ENCODE results near the gene PITX1.

PITX1 gene

DNA sequence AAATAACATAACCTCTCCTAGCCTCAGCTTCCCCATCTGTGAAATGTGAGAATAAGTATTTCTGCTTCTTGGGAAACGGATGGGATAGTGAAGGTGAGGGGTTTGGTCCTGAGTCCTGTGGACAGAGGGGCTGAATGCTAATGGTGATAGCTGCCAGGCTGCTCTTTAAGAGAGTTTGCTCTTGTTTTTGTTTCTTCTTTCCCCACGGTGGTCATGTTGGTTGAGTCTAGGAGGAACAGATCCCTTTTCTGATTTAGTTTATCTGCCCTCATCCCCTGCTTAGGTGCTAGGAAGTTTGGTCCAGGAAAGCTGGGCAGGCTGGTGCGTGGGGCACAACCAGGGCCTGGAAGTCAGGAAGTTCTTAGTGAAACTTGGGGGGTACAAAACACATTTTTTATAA is 7.7 kb upstream of the PITX1 start:
- no peak overlapping the region for H3K4me2 ChIP-seq (ENCODE audit: low read depth, low read length, poor library complexity, severe bottlenecking)
- H3K4me3 ChIP-seq (ENCODE audit: insufficient read depth, low read length, poor library complexity, severe bottlenecking): no peak overlapping the region
- TF ChIP-seq EZH2phosphoT487 (conservative IDR thresholded peaks at IDR 0.05; ENCODE audit: low read length): no peak
- TF ChIP-seq, protein P1, sequence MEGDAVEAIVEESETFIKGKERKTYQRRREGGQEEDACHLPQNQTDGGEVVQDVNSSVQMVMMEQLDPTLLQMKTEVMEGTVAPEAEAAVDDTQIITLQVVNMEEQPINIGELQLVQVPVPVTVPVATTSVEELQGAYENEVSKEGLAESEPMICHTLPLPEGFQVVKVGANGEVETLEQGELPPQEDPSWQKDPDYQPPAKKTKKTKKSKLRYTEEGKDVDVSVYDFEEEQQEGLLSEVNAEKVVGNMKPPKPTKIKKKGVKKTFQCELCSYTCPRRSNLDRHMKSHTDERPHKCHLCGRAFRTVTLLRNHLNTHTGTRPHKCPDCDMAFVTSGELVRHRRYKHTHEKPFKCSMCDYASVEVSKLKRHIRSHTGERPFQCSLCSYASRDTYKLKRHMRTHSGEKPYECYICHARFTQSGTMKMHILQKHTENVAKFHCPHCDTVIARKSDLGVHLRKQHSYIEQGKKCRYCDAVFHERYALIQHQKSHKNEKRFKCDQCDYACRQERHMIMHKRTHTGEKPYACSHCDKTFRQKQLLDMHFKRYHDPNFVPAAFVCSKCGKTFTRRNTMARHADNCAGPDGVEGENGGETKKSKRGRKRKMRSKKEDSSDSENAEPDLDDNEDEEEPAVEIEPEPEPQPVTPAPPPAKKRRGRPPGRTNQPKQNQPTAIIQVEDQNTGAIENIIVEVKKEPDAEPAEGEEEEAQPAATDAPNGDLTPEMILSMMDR (IDR thresholded peaks at IDR 0.05; ENCODE audit: insufficient read depth, low read length, poor library complexity, severe bottlenecking): no peak
- no peaks in the 10 kb centered on the region for H3K9me2 ChIP-seq (replicated peaks; ENCODE audit: insufficient read depth, low read length)
- no peaks in the 10 kb centered on the region for H3K27me3 ChIP-seq (ENCODE audit: low read length)
- H3K9ac ChIP-seq (ENCODE audit: low read length): no peak overlapping the region
- H2AFZ ChIP-seq (ENCODE audit: low read depth, low read length, severe bottlenecking): no peak overlapping the region
- no peaks in the 10 kb centered on the region for H3K36me3 ChIP-seq (ENCODE audit: low read length)
- no peaks in the 10 kb centered on the region for H3K79me2 ChIP-seq (ENCODE audit: insufficient read depth, low read length)
- no peak overlapping the region for H3K27ac ChIP-seq (ENCODE audit: low read depth, low read length)
- H3K9me3 ChIP-seq (ENCODE audit: insufficient read depth, low read length): no peaks in the 10 kb centered on the region
- no peaks in the 10 kb centered on the region for H4K20me1 ChIP-seq (ENCODE audit: low read depth, low read length)
- no peaks in the 10 kb centered on the region for H3F3A ChIP-seq (ENCODE audit: insufficient read depth)

DNA sequence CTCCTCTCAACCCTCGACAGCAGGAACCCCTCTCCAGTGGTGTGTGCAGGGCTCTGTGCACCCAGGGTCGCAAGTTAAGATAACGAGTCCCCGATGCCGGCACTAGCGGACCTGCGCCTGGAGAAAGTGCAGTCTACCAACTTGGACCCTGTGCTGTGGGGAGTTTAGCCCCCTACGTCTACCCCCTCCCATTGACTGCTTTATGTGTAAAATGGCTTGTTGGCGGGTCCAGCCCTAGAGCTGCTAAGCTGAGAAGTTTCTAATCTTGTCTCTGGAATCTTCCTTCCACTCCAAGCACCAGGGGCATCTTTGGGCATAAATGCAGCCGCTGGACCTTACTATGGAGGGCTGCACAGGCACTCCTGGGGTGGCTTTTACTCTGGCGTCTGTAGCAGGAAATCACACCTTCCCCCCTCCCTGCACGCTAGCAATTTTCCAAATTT is 7.1 kb upstream of the PITX1 start:
- Histone ChIP-seq H3K36me3 (ENCODE audit: low read length) (no peaks in the 10 kb centered on the region), H3K9me3 (ENCODE audit: insufficient read depth, low read length) (no peaks in the 10 kb centered on the region), H3F3A (ENCODE audit: insufficient read depth) (no peaks in the 10 kb centered on the region), H4K20me1 (ENCODE audit: low read depth, low read length) (no peaks in the 10 kb centered on the region), H3K9ac (ENCODE audit: low read length) (no peak overlapping the region), H3K27me3 (ENCODE audit: low read length) (no peaks in the 10 kb centered on the region), H3K4me2 (ENCODE audit: low read depth, low read length, poor library complexity, severe bottlenecking) (no peak overlapping the region), H3K27ac (ENCODE audit: low read depth, low read length) (no peak overlapping the region), H3K79me2 (ENCODE audit: insufficient read depth, low read length) (no peaks in the 10 kb centered on the region), H3K9me2 (replicated peaks; ENCODE audit: insufficient read depth, low read length) (no peaks in the 10 kb centered on the region), H2AFZ (ENCODE audit: low read depth, low read length, severe bottlenecking) (no peak overlapping the region), H3K4me3 (ENCODE audit: insufficient read depth, low read length, poor library complexity, severe bottlenecking) (no peak overlapping the region)
- TF ChIP-seq EZH2phosphoT487 (conservative IDR thresholded peaks at IDR 0.05; ENCODE audit: low read length): no peak
- TF ChIP-seq, protein P1 (IDR thresholded peaks at IDR 0.05; ENCODE audit: insufficient read depth, low read length, poor library complexity, severe bottlenecking): no peak

DNA sequence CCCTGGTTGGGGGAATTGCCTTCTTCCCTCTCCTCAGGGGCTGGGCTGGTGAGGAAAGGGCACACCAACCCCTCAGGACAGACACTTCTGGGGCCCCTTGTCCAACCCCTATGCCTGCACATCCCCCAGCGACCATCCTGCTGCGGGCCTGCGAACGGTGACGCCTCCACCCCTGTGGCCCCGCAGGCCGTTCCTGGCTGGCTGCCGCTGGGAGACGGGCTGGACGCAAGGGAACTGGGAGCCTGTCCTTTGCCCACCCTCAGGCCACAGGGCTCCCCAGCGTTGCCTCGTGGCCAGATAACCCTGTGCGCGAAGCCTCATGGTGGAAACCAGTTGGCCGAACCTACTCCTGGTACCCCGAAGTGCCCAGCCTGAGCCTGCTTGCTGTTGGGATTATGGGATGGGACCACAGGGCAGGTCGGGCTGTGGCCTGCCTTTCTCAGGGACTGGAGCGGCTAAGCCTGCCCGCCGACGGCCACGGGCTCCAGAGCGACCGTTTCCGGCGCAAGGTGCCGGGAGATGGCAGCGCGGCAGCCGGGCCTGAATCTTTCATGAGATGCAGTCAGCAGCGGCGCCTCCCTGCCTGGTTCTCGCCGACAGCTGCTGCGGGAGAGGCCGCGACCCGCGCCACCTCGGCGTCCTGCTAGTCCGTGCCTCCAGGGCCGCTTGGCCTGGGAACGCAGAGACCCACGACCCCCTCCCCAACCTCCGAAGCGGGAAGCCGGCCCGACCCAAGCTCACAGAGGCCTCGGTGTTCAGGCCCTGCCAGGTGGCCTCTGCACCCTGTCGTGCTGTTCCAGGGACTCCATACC is 6.5 kb upstream of the PITX1 start:
- TF ChIP-seq EZH2phosphoT487 (conservative IDR thresholded peaks at IDR 0.05; ENCODE audit: low read length): no peak
- no peaks in the 10 kb centered on the region for H3K79me2 ChIP-seq (ENCODE audit: insufficient read depth, low read length)
- H4K20me1 ChIP-seq (ENCODE audit: low read depth, low read length): no peaks in the 10 kb centered on the region
- no peak overlapping the region for H3K27ac ChIP-seq (ENCODE audit: low read depth, low read length)
- no peak overlapping the region for H3K9ac ChIP-seq (ENCODE audit: low read length)
- no peak overlapping the region for H2AFZ ChIP-seq (ENCODE audit: low read depth, low read length, severe bottlenecking)
- no peaks in the 10 kb centered on the region for H3K27me3 ChIP-seq (ENCODE audit: low read length)
- no peaks in the 10 kb centered on the region for H3K9me3 ChIP-seq (ENCODE audit: insufficient read depth, low read length)
- H3F3A ChIP-seq (ENCODE audit: insufficient read depth): no peaks in the 10 kb centered on the region
- H3K4me2 ChIP-seq (ENCODE audit: low read depth, low read length, poor library complexity, severe bottlenecking): no peak overlapping the region
- H3K9me2 ChIP-seq (replicated peaks; ENCODE audit: insufficient read depth, low read length): no peaks in the 10 kb centered on the region
- no peaks in the 10 kb centered on the region for H3K36me3 ChIP-seq (ENCODE audit: low read length)
- no peak overlapping the region for H3K4me3 ChIP-seq (ENCODE audit: insufficient read depth, low read length, poor library complexity, severe bottlenecking)

DNA sequence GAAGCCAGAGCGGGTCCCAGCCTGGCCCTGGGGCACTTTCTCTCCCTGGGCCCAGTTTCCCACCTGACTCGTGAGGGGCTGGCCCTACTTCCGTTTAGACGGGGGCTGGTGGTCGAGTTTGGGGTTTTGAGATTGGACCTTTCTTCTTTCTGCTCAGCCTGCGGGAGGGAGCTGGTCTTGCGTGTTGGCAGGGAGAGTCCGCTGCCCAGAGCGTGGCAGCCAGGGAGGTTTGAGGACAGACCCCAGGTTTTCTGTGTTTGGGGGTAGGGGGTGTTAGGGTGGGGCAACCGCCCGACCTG is 6.0 kb upstream of the PITX1 start:
- Histone ChIP-seq H3K27me3 (ENCODE audit: low read length) (no peaks in the 10 kb centered on the region), H3F3A (ENCODE audit: insufficient read depth) (no peaks in the 10 kb centered on the region), H3K9me2 (replicated peaks; ENCODE audit: insufficient read depth, low read length) (no peaks in the 10 kb centered on the region), H3K27ac (ENCODE audit: low read depth, low read length) (no peak overlapping the region), H3K36me3 (ENCODE audit: low read length) (no peaks in the 10 kb centered on the region), H3K4me2 (ENCODE audit: low read depth, low read length, poor library complexity, severe bottlenecking) (no peak overlapping the region), H3K9ac (ENCODE audit: low read length) (no peak overlapping the region), H4K20me1 (ENCODE audit: low read depth, low read length) (no peaks in the 10 kb centered on the region), H3K4me3 (ENCODE audit: insufficient read depth, low read length, poor library complexity, severe bottlenecking) (no peak overlapping the region), H2AFZ (ENCODE audit: low read depth, low read length, severe bottlenecking) (no peak overlapping the region), H3K79me2 (ENCODE audit: insufficient read depth, low read length) (no peaks in the 10 kb centered on the region), H3K9me3 (ENCODE audit: insufficient read depth, low read length) (no peaks in the 10 kb centered on the region)
- TF ChIP-seq, protein P1 (IDR thresholded peaks at IDR 0.05; ENCODE audit: insufficient read depth, low read length, poor library complexity, severe bottlenecking): no peak
- no peak for TF ChIP-seq EZH2phosphoT487 (conservative IDR thresholded peaks at IDR 0.05; ENCODE audit: low read length)
